H1 (cell line): ENCODE data around the gene MECR. TPM values are rescaled to one million over a fixed set of nuclear protein-coding genes. Genes with fewer than 3 reads are reported as not detected.

ENCODE experiments used
- CTCF ChIA-PET: fragments of 300-600 bp; sonication (Branson Sonifier 250); formaldehyde crosslinking; loops from one replicate; lab custom pipeline; 2021; ENCODE audit not compliant: partially characterized antibody; lab: Charles Lee
- POLR2A ChIA-PET: fragments of 300-600 bp; sonication (Branson Sonifier 250); formaldehyde crosslinking; loops from one replicate; lab custom pipeline; 2021; ENCODE audit warnings: inconsistent platforms; ENCODE audit not compliant: partially characterized antibody; lab: Charles Lee
- DNase-seq, 2 experiments: peaks; one replicate each; pipeline versions ENCODE4 v3.0.0 to v3.0.0-alpha.2; 2010 to 2022; ENCODE audit warnings: low spot score in 2 of 2, low read depth in 1 of 2, mixed read lengths in 1 of 2
- FAIRE-seq: peaks from 2 replicates; lab custom pipeline; 2011; peaks lifted over from hg19 to GRCh38; lab: Jason Lieb, UNC
- H2AFZ ChIP-seq: 2 replicates; pipeline ENCODE4 v1.8.1; 2012; ENCODE audit warnings: low read length, inconsistent platforms
- H2AK5ac ChIP-seq: 2 replicates; pipeline ENCODE4 v1.6.1; 2013; ENCODE audit warnings: low read depth, low read length
- H2BK120ac ChIP-seq: replicated peaks from 2 replicates; pipeline ENCODE3; 2013; ENCODE audit warnings: low read depth, low read length, inconsistent platforms
- H2BK12ac ChIP-seq: 2 replicates; pipeline ENCODE4 v1.6.1; 2013; ENCODE audit warnings: low read depth, low read length
- H2BK15ac ChIP-seq: 2 replicates; pipeline ENCODE4 v1.6.1; 2013; ENCODE audit warnings: low read length
- H2BK20ac ChIP-seq: 2 replicates; pipeline ENCODE4 v1.6.1; 2013; ENCODE audit warnings: low read length
- H2BK5ac ChIP-seq: 2 replicates; pipeline ENCODE4 v1.6.1; 2013; ENCODE audit warnings: low read depth, low read length
- H3K14ac ChIP-seq: 2 replicates; pipeline ENCODE4 v1.6.1; 2013; ENCODE audit warnings: inconsistent platforms; ENCODE audit not compliant: insufficient read length
- H3K18ac ChIP-seq: 2 replicates; pipeline ENCODE4 v1.6.1; 2013; ENCODE audit warnings: low read length; ENCODE audit errors: extremely low read depth
- H3K23ac ChIP-seq: 2 replicates; pipeline ENCODE4 v1.6.1; 2013; ENCODE audit warnings: inconsistent platforms; ENCODE audit not compliant: insufficient read length
- H3K23me2 ChIP-seq: 2 replicates; pipeline ENCODE4 v1.6.1; 2013; ENCODE audit warnings: low read depth, low read length
- H3K27ac ChIP-seq: 2 replicates; pipeline ENCODE4 v1.6.1; 2011; ENCODE audit warnings: low read depth, low read length, inconsistent platforms
- H3K27me3 ChIP-seq, 4 experiments: replicated peaks in 1 of 4; 1 replicate in 1 of 4; 2 replicates in 3 of 4; pipeline versions ENCODE4 v1.6.1 to v1.8.1; 2011 to 2013; ENCODE audit warnings: low read length in 3 of 4, mild to moderate bottlenecking in 3 of 4, inconsistent platforms in 2 of 4, mixed read lengths in 2 of 4, moderate library complexity in 1 of 4; ENCODE audit not compliant: control insufficient read depth in 3 of 4, insufficient read depth in 3 of 4; ENCODE audit errors: extremely low read depth in 1 of 4
- H3K36me3 ChIP-seq, 4 experiments: 2 replicates each; pipeline versions ENCODE4 v1.6.1 to v1.8.1; 2011 to 2013; ENCODE audit warnings: mild to moderate bottlenecking in 4 of 4, low read length in 3 of 4, moderate library complexity in 2 of 4, control low read depth in 1 of 4, inconsistent platforms in 1 of 4; ENCODE audit not compliant: insufficient read depth in 4 of 4, control insufficient read depth in 2 of 4
- H3K4ac ChIP-seq: replicated peaks from 2 replicates; pipeline ENCODE3; 2013; ENCODE audit warnings: low read length, low read depth, mixed read lengths, inconsistent platforms; ENCODE audit not compliant: insufficient read length
- H3K4me1 ChIP-seq, 4 experiments: replicated peaks in 1 of 4; 1 replicate in 1 of 4; 2 replicates in 3 of 4; pipeline versions ENCODE4 v1.6.1 to v1.8.1; 2011 to 2013; ENCODE audit warnings: low read length in 3 of 4, inconsistent platforms in 2 of 4, mixed read lengths in 1 of 4; ENCODE audit not compliant: insufficient read depth in 4 of 4, control insufficient read depth in 3 of 4
- H3K4me2 ChIP-seq, 2 experiments: 2 replicates each; pipeline versions ENCODE4 v1.6.1 to v1.8.1; 2011 to 2013; ENCODE audit warnings: low read depth in 2 of 2, low read length in 2 of 2, control low read depth in 1 of 2, inconsistent platforms in 1 of 2, mild to moderate bottlenecking in 1 of 2; ENCODE audit not compliant: insufficient read depth in 1 of 2
- H3K4me3 ChIP-seq, 4 experiments: fragments of 200-600, 300-600 bp in 1 of 4; sonication (generic), shearing (Covaris generic), sonication (Bioruptor Twin) in 1 of 4; 2 replicates each; pipeline versions ENCODE4 v1.5.1 to v1.8.1; 2011 to 2016; ENCODE audit warnings: low read length in 4 of 4, low read depth in 3 of 4, control low read depth in 2 of 4, inconsistent platforms in 2 of 4, mild to moderate bottlenecking in 2 of 4, mixed read lengths in 1 of 4, moderate library complexity in 1 of 4; ENCODE audit not compliant: insufficient read depth in 2 of 4; ENCODE audit errors: extremely low read depth in 1 of 4
- H3K56ac ChIP-seq: replicated peaks from 2 replicates; pipeline ENCODE3; 2013; ENCODE audit warnings: low read depth, mild to moderate bottlenecking, mixed read lengths, low read length, inconsistent platforms; ENCODE audit not compliant: insufficient read length
- H3K79me1 ChIP-seq: 2 replicates; pipeline ENCODE4 v1.6.1; 2013; ENCODE audit warnings: low read depth, low read length, control low read depth
- H3K79me2 ChIP-seq, 2 experiments: 2 replicates each; pipeline versions ENCODE4 v1.6.1 to v1.8.1; 2012 to 2013; ENCODE audit warnings: low read length in 2 of 2, mild to moderate bottlenecking in 2 of 2, inconsistent platforms in 1 of 2; ENCODE audit not compliant: insufficient read depth in 2 of 2, control insufficient read depth in 1 of 2
- H3K9ac ChIP-seq, 4 experiments: replicated peaks in 1 of 4; 1 replicate in 1 of 4; 2 replicates in 3 of 4; pipeline versions ENCODE4 v1.6.1 to v1.8.1; 2011 to 2013; ENCODE audit warnings: low read depth in 3 of 4, low read length in 3 of 4, control low read depth in 2 of 4, mild to moderate bottlenecking in 2 of 4, moderate library complexity in 2 of 4, inconsistent platforms in 1 of 4; ENCODE audit errors: extremely low read depth in 1 of 4
- H3K9me3 ChIP-seq, 2 experiments: 2 replicates each; pipeline versions ENCODE4 v1.6.1 to v1.8.1; 2012 to 2013; ENCODE audit warnings: mild to moderate bottlenecking in 2 of 2, moderate library complexity in 2 of 2, control low read depth in 1 of 2, inconsistent platforms in 1 of 2, low read depth in 1 of 2, low read length in 1 of 2, mixed read lengths in 1 of 2; ENCODE audit not compliant: insufficient read depth in 2 of 2
- H4K20me1 ChIP-seq, 2 experiments: replicated peaks in 1 of 2; 2 replicates each; pipeline versions ENCODE3 to v1.8.1; 2011 to 2013; ENCODE audit warnings: inconsistent platforms in 2 of 2, low read length in 2 of 2, mild to moderate bottlenecking in 1 of 2; ENCODE audit not compliant: insufficient read depth in 2 of 2, control insufficient read depth in 1 of 2
- H4K5ac ChIP-seq: 2 replicates; pipeline ENCODE4 v1.6.1; 2013; ENCODE audit warnings: low read length, low read depth, mixed read lengths, inconsistent platforms; ENCODE audit not compliant: insufficient read length
- H4K8ac ChIP-seq: 2 replicates; pipeline ENCODE4 v1.8.0; 2013; ENCODE audit warnings: mild to moderate bottlenecking, moderate library complexity, low read length, inconsistent platforms; ENCODE audit not compliant: insufficient read depth; ENCODE audit errors: extremely low read depth
- H4K91ac ChIP-seq: replicated peaks from 2 replicates; pipeline ENCODE3; 2013; ENCODE audit warnings: low read length, mixed read lengths, inconsistent platforms; ENCODE audit not compliant: insufficient read length
- ASH2L ChIP-seq: fragments of 200-600, 300-600 bp; sonication (generic); IDR thresholded peaks from one replicate; pipeline ENCODE4 v1.7.1; 2017; ENCODE audit warnings: low read length
- JUND ChIP-seq: IDR thresholded peaks from 2 replicates; pipeline ENCODE4 v1.6.1; 2011; ENCODE audit warnings: mild to moderate bottlenecking, improper control_type of control experiment, low read length
- RFX5 ChIP-seq: IDR thresholded peaks from 2 replicates; pipeline ENCODE4 v1.6.1; 2011; ENCODE audit warnings: low read depth, low read length, improper control_type of control experiment, borderline replicate concordance
- WGBS, 2 experiments: shearing (Covaris generic) in 1 of 2; methylation state at CpG; one replicate each; pipeline versions ENCODE4 v1.1.6 to v1.1.7; 2013 to 2015; ENCODE audit warnings: low lambda C conversion rate in 2 of 2, mixed read lengths in 2 of 2, inconsistent platforms in 1 of 2, low coverage in 1 of 2, missing lambda C conversion rate in 1 of 2; ENCODE audit not compliant: insufficient replicate concordance in 2 of 2, insufficient coverage in 1 of 2, insufficient read length in 1 of 2; ENCODE audit errors: extremely low coverage in 1 of 2, missing lambda C conversion rate in 1 of 2; 5-methylcytosine and 5-hydroxymethylcytosine counted together
- polyA plus RNA-seq, 7 experiments: library from polyadenylated mRNA; depleted of rRNA in 3 of 7; stranded (reverse) in 5 of 7; unstranded in 2 of 7; fragments of >200 nt in 5 of 7; fragments of 200-250 nt in 2 of 7; gene quantifications; 1 replicate in 5 of 7; 2 replicates in 1 of 7; 4 replicates in 1 of 7; pipeline versions ENCODE4 v1.2.1 to v1.2.3, GENCODE V29; 2011 to 2013; ENCODE audit warnings: missing spikeins in 2 of 7, mixed read lengths in 2 of 7
- total RNA-seq: library from RNA; stranded (reverse); fragmentation: NEBNext Ultra II Directional; extraction: Animal tissue kit (Norgen Biotek cat#: 25700); gene quantifications from 2 replicates; pipeline ENCODE4 v1.2.1, GENCODE V29; 2021
- TF ChIP-seq, protein P1 (sequence below): IDR thresholded peaks from 2 replicates; pipeline ENCODE4 v1.6.1; 2012; ENCODE audit warnings: inconsistent platforms
- TF ChIP-seq, protein P2 (sequence below): IDR thresholded peaks from 2 replicates; pipeline ENCODE4 v1.6.1; 2012; ENCODE audit warnings: inconsistent platforms

MECR gene
- total and polyA plus RNA-seq, 2 of the 8 experiments (the other 6 are each of a cell fraction or from before 2014, with no cell fraction given) = 24.2 to 24.4 TPM

DNA sequence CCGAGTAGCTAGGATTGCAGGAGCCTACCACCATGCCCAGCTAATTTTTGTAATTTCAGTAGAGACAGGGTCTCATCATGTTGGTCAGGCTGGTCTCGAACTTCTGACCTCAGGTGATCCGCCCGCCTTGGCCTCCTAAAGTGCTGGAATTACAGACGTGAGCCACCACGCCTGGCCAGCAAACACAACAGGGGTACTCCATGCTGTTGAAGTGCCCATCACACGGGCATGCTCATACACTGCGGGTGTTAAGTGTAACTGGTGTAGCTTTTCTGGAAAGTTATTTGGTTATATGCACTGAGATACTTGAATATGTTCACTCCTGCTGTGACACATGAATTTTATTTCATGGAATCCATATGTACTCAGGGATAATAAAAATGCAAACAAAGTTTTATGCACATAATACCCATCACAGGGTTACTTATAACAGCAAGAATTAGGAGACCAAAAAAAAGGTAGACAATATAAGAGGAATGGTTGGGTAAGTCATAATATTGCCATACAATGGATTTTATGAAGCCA, 58.3 kb downstream of the MECR start:
- WGBS, 2 experiments = 89% methylated on average over 8 of the region's 8 CpGs; no CpG with 5 or more reads in 1 of the 2 experiments
- Histone ChIP-seq H3K4me2 (no peak overlapping the region), H4K5ac (no peak overlapping the region), H2AFZ (no peak overlapping the region), H3K23ac (no peak overlapping the region), H3K36me3 (peaks cover 0 to 5% (median 0%) of the 10 kb centered on the region in 4 experiments; a peak in 2 of 8 replicates), H3K79me1 (no peaks in the 10 kb centered on the region), H3K27ac (no peak overlapping the region), H2AK5ac (no peak overlapping the region), H3K27me3 (no peaks in the 10 kb centered on the region), H3K4me3 (no peak overlapping the region), H4K20me1 (peaks cover 11 to 19% of the 10 kb centered on the region in 2 experiments), H3K18ac (no peak overlapping the region), H3K14ac (no peak overlapping the region), H2BK20ac (no peak overlapping the region), H3K56ac (no peak overlapping the region), H4K91ac (no peak overlapping the region), H3K4ac (no peak overlapping the region), H4K8ac (no peak overlapping the region), H3K4me1 (peaks cover 0 to 5% (median under 1%) of the 10 kb centered on the region in 4 experiments; a peak in 3 of 7 replicates), H2BK12ac (no peak overlapping the region), H3K9me3 (no peaks in the 10 kb centered on the region), H2BK120ac (no peak overlapping the region), H3K79me2 (peaks cover 26 to 93% of the 10 kb centered on the region in 2 experiments), H2BK5ac (no peak overlapping the region), H2BK15ac (no peak overlapping the region), H3K9ac (no peak overlapping the region), H3K23me2 (no peaks in the 10 kb centered on the region)
- no peak for FAIRE-seq
- DNase-seq = no peak
- TF ChIP-seq, protein P1, sequence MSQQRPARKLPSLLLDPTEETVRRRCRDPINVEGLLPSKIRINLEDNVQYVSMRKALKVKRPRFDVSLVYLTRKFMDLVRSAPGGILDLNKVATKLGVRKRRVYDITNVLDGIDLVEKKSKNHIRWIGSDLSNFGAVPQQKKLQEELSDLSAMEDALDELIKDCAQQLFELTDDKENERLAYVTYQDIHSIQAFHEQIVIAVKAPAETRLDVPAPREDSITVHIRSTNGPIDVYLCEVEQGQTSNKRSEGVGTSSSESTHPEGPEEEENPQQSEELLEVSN = no peak
- TF ChIP-seq JUND (no peak), RFX5 (no peak), ASH2L (no peak)
- TF ChIP-seq, protein P2, sequence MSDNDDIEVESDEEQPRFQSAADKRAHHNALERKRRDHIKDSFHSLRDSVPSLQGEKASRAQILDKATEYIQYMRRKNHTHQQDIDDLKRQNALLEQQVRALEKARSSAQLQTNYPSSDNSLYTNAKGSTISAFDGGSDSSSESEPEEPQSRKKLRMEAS = no peak
- ChIA-PET CTCF (interaction anchor here (0.8 to 1.3 kb wide), 4 partner anchors 9 to 289 kb away, joined by 3 to 4 read pairs (median 3); partner anchors contain the start of gene SRSF4), POLR2A (interaction anchor here (9.0 kb wide), 1 partner anchor 9 kb away, joined by 105 read pairs; the partner anchor contains the start of gene SRSF4)
